ENCODE measurements around the gene SLC26A1.
"Not testable (repeated sequence)": the region's sequence is repeated elsewhere in the genome, so short reads cannot be mapped to it uniquely, and the experiment has no call there.

Gene SLC26A1

GRCh38 chr4:1012034-1012739 lies 19.0 kb upstream of the SLC26A1 start:
- DNase-seq = no peak

- no peak for DNase-seq
Observed at GRCh38 chr4:1011666-1012033, 18.4 kb upstream of the SLC26A1 start.

GRCh38 chr4:1011022-1011665 lies 17.9 kb upstream of the SLC26A1 start, which contains the start of gene FGFRL1:
TSS of gene FGFRL1 (plus strand) at chr4:1011626. CDS start at chr4:1012486, 860 bp downstream.
- DNase-seq = no peak

DNA sequence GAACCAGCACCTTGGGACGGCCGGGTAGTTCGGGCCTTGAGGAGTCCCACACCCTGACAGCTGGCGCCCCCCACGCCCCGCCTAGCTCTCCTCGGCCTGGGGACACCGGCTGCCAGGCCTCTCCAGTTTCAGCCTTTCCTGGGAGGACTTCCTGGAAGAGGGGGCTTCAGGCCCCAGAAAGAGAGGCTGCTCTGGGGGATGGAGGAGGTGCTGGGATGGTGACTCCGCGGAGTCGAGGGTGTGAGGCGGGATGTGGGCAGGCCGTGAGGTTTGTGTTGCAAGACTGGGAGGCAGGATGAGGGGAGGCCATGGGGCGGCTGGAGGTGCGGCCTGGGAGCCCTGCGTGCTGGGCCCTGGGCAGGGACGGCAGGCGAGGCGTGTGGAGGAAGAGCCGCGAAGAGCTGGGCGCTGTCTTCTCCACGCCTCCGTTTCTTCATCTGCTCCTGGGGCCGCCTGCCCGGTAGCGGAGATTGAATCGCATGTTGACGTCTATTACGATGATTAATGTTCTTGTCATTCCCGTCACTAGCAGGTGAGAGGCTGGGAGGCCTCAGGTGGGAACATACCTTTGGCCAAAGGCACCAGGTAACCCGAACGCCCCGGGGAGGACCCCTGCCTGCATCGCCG lies 17.3 kb upstream of the SLC26A1 start:
- DNase-seq = peak; percentile 41

- no peak for DNase-seq
Observed at GRCh38 chr4:1009542-1010394, 16.6 kb upstream of the SLC26A1 start.

GRCh38 chr4:1008840-1009541 lies 15.8 kb upstream of the SLC26A1 start:
- DNase-seq = no peak

DNA sequence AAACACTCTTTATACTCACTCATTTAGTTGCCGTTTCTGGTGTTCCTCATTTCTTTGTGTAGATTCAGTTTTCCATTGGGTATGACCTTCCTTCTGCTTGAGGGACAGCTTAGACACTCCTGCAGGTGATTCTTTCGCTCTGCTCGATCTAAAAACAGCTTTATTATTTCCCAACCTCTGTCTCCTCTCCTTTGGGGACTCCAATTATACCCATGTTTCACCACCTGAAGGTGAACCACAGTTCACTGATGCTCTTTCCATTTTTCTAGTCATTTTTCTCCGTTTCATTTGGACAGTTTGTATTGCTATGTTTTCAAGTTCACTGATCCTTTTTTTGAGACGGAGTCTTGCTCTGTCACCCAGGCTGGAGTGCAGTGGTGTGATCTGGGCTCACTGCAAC lies 13.7 kb upstream of the SLC26A1 start:
- DNase-seq = no peak

GRCh38 chr4:1004557-1005485 lies 11.6 kb upstream of the SLC26A1 start:
- DNase-seq = no peak

DNA sequence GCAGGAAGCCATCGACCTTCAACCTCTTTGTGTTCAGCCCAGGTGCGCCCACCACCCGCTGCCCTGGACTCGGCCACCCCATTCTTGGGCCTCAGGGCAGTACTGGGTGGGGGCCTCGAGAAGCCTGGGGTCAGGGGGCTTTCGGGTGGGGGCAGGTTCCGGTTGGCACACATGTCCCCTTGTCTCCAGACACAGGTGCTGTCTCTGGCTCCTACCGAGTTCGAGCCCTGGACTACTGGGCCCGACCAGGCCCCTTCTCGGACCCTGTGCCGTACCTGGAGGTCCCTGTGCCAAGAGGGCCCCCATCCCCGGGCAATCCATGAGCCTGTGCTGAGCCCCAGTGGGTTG lies 10.8 kb upstream of the SLC26A1 start:
- no peak for DNase-seq

DNA sequence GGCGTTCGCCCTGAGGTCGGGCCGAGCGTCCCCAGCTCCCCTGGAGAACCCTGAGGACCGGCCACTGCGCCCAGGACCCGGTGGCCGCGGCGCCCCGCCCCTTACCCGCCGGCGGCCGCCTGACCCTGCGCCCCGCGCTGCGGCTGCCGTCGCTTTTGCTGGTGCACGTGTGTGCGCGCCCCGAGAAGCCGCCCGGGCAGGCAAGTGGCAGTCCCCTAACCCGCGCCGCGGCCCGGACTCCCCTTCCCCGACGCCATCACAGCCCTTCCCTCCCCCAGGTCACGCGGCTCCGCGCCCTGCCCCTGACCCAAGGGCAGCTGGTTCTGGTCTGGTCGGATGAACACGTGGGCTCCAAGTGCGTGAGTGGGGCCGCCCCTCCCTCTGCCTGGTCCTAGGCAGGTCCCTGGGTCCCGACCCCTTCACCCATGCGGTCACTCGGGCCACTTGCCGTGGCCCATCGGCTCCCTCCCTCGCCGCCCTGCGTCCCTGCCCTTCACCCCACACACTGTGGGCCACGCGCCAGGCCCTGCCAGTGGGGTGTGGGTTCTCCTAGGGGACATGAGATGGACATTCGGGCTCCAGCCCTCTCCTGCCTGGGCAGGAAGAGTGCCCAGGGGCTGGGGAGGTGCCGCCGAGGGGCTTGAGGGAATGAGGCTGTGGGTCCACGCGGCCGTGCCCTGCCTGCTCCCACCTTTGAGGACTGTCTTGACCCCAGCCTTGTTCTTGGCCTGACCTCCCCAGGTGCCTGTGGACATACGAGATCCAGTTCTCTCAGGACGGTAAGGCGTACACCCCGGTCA lies 10.3 kb upstream of the SLC26A1 start:
- DNase-seq = no peak

DNA sequence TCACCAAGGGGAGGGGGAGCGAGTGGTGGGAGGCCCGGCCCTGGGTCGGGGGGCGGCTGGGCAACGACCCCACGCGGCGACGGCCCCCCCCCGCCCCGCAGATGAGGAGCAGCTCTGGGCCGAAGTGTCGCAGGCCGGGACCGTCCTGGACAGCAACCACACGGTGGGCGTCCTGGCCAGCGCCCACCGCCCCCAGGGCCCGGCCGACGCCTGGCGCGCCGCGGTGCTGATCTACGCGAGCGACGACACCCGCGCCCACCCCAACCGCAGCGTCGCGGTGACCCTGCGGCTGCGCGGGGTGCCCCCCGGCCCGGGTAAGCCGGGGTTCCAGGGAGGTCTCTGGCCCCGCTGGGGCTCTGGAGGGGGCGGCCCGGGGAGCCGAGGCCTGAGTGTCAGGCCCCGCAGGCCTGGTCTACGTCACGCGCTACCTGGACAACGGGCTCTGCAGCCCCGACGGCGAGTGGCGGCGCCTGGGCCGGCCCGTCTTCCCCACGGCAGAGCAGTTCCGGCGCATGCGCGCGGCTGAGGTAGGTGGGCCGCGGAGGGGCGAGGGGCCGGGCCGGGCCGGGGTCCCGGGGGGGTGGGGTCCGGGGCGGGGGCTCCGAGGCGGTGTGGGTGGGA lies 9.5 kb upstream of the SLC26A1 start:
- DNase-seq = no peak

DNA sequence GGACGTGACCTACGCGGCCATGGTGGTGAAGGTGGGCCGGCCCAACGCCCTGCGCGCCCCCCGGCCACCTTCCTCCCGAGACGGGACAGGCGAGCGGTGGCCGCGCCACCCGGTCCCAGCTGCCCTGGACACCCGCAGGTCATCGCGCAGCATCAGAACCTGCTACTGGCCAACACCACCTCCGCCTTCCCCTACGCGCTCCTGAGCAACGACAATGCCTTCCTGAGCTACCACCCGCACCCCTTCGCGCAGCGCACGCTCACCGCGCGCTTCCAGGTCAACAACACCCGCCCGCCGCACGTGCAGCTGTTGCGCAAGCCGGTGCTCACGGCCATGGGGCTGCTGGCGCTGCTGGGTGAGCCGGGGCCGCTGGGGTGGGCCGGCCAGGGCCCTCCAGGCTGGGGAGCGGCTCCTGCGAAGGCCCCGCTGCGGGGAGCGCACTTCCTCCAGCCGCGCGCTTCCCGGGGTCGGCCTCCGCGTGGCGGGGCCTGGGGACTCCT lies 9.0 kb upstream of the SLC26A1 start:
- no peak for DNase-seq

- DNase-seq = no peak
Observed at GRCh38 chr4:1001561-1002130, 8.4 kb upstream of the SLC26A1 start.

DNA sequence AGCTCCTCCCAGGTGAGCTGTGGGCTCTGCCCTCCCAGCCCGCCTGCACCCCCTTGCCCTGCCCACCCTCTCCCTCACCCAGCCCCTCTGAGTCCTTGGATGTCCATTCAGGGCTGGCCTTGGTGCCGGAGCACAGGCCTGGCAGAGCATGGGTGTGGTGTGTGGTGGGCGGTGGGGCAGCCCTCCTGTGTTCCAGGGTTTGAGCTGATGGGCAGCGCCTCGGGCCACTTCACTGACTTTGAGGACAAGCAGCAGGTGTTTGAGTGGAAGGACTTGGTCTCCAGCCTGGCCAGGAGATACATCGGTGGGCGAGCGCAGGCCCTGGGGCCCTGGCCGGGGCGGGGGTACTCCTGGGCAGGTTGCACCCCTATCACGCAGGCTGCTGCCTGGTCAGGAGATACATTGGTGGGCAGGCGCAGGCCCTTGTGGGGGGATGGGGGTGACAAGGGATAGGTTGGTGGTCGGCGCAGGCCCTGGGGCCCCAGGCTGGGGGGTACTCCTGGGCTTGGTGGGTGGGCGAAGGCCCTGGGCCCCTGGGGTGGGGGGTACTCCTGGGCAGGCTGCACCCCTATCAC lies 7.6 kb upstream of the SLC26A1 start:
- DNase-seq = no peak

GRCh38 chr4:999882-1000425 lies 6.8 kb upstream of the SLC26A1 start:
- no peak for DNase-seq

- DNase-seq = not testable (repeated sequence)
Observed at GRCh38 chr4:999240-999863, 6.1 kb upstream of the SLC26A1 start.

DNA sequence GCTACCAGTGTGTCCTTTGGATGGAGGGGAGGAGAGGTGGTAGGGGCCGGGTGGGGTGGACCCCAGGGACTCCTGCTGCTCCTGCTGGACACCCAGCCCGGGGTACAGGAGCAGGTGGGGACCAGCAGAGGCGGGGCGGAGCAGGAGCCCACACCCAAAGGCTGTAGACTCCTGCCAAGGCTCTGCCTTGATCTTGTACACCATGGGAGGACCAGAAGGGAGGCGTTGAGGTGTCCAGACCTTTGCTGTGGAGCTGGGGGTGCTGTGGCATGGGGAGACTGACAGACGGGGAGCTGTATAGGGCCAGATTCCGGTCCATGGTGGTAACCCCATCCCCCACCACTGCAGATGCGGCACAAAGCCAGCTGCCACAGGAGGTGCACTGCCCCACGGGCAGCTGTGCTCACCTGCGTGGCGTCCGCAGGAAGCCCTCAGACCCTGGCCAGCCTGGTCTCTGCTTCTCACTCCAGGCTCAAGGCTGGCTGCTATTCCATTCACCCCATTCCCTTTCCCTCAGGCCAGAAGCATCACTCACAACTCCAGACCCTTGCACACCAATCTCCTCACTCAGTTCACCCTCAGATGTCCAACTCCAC lies 5.0 kb upstream of the SLC26A1 start:
- no peak for DNase-seq
